Stimulated activated CD4-positive, alpha-beta T cell treated with anti-CD3 and anti-CD28 coated beads, Interleukin-2, amount 100 ng/mL, for 24 hours (primary cell): ENCODE measurements around the gene KAT7.
A peak's percentile ranks its signal among the peaks of the same experiment; 100 is the strongest.

Source experiments
- DNase-seq, 2 donors: peaks; one replicate each; pipeline ENCODE4 v3.0.0-alpha.2; 2020

The KAT7 gene

DNA sequence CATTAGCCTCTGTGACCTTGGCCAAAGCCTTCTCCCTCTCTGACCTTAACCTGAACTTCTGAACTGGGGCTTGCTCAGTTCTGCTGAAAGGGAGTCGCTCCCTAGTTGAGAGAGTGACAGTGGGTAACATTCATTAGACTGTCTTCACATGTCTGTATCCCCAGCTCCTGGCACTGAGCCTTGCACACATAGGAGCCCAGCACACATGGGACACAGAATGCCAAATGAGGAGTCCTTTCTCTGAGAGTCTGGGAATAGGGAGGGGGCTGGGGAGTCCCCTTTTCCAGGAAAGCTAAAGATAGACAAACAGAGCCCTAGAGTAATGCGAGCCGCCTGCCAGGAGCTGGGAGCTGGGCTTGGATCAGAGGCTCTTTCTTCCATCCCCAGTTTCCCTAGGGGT, 56.8 kb downstream of the KAT7 start:
- DNase-seq = no peak

DNA sequence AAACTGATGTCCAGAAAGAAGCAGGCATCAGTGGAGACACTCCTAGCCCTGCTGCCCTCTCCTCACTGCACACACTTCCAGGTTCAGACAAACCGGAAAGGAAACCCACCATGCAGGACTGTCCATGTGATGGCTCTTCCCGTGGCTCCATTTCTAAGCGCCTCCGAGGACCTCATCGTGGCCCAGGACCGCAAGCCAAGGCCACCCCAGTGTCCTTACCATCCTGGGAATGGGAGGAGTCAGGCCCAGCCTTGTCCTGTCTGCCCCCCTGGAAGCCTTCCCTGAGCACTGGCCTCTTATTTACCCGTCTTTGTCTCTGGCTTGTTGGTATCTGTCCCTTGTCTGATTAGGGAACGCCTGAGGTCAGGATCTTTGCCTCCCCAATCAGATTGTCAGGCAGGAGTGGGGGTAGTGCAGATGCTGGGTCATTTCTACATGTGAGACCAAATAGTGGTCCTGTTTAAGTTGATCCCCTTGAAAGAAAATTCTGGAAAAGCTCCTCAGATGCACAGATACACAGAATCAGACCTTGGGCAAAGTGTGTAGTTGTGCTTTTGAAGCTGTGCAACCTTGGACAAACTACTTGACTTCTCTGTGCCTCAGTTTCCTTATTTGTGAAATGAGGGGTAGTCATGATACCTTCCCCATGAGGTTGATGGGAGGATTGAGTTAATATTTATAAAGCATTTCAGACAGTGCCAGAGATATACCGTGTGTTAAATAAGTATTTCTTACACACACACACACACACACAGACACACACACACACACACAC, 58.6 kb downstream of the KAT7 start:
- DNase-seq = no peak

DNA sequence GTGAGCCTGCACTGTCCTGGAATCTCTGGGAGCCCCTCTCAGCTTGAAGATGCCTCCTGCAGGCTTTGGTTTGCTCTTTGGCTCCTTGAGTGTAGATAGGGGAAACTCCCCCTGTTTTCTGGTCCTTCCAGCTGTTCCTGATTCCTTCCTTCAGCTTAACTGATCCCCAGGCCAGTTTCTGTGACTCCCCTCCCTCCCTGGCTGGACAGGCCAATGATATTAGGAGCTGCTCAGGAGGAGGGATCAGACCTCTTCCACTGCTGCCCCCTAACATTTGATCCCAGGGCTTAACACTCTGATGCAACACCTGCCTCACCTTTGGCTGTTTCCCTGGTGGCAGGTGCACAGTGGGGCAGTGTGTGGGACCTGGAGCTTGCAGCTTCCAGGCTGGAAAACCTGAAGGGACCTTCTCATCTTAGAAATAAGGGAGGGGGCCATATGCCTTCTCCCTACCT, 59.6 kb downstream of the KAT7 start, which contains the start of gene TAC4:
Gene TAC4, minus strand, starts transcription at position 51 of the 455 bp plus-strand sequence. CDS start 52 bp downstream, outside the sequence.
- DNase-seq = no peak

DNA sequence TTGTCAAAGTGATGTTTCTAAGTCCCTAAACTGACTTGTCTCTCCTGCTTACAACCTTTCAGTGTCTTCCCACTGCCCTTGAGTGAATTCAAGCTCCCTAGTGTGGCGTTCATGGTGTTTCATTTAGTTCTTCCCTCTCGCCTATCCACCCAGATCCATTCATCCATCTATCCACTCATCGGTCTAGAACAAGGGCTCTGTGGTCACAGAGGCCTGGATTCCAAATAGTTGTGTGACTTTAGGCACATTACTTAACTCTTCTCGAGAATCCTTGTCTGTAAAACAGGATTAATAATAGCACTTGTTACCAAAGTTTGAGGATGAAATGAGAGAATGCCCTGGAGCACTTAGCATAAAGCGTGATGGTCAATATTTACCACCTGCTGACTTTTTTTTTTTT, 60.3 kb downstream of the KAT7 start:
- DNase-seq = no peak

DNA sequence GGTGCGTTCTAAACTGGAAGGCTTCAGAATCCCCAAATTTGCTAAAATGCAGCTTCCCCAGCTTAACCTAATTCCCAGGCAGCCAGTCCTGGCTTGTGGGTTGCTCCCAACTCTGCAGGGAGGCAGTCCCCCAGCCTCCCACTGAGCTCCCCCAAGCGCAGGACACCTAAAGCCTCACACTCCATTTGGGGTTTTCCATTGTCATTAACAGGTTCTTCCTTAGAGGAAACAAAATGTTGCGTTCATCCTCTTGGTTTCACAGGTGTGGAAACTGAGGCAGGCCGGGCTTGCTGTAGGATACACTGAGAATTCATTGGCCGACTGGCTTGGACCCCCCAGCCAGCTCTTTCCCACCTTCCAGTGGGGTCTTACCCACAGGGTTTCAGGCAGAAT, 61.7 kb downstream of the KAT7 start:
- DNase-seq = no peak

DNA sequence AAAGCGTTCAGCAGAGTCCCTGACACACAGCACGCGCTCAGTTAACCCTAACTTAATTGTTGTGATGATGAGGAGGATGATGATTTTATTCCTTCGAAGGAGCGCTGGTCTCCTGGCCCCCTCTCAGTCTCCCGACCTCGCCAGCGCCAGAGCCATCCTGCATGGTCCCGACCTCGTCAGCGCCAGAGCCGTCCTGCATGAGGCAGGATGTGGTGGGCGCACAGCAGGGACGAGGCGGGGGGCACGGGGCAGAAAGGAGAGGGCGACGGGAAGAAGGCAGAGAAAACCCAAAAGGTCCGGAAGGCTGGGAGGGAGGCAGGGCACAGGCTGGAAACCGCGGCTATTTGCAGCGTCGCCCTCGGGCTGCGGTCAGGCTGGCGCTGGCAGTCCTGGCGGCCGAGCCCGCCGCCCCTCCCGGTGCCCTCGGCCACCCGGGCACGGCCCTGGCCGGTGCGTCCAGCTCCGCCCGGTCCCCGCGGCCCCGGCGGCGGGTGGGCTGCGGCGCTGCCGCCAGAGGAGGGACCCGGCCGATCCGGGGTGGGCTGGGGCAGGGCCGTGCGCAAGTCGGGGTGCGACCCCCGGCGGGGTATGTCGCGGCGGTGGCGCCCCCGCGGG, 62.4 kb downstream of the KAT7 start:
- DNase-seq = peak in 1 of 2 donors; percentile 17

DNA sequence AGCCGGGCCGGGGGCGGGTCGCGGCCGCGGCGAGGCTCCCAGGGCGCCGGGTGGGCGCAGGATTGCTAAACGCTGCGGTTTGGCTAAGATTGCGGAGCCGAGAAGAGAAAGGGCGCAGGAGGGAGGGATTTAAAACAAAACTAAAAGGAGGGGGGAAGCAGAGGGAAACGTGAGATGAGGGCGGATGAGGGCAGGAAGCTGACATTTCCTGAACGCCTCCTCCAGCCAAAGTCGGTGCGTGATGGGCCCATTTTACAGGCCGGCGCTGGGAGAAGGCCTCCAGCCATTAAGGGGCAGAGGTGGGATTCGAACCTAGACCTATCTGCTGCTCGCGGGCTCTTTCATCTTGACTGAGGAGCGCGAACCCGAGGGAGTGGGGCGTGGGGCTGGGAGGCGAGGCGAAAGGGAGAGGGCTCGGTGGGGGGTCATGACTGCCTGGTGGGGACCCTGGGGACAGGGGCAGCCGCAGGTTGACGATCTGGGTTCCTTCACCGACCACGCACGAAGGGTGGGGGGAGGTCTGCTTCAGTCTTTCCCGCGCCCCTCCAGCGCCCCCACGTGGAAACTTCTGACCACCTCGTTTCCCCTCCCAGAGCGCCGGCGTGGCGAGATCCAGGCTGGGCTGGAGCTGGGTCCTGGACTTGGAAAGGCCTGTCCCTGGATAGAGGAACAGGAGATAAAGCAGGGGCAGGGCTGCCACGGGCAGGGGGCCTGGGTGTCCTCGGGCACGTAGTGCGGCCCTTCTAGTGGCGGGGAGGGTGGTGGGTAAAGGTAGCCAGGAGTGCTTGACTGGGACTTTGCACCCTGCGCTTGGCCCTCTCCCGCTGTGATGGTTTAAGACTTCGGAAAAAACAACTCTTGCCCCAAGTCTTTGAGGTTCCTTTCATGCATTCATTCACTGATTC, 63.2 kb downstream of the KAT7 start:
- peak; percentile 78 to 80 for DNase-seq

DNA sequence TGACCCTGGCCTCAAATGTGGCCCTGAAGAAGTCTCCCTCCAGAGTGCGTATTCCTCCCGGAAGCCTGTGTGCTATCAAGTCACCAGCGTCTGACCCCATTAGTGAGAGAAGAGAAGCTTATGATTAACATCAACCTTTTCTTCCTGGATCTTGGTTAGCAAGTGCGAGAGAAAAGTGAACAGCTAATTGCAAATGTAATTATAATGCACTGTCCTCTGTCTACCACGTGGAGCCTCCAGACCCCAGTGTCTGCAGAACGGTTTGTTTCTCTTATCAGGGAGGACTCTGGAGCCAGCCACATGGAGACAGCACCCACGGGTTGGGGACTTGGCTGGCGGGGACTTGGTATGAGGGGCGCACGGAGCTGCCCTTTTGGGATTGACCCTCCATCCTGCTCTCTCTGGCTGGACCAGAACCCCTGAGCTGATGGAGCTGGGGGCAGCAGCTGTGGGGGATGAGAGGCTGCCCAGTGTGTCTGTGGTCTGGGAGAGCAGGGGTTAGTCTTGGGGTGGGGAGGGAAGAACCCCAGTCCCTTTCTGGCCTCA, 65.1 kb downstream of the KAT7 start:
- DNase-seq = no peak

DNA sequence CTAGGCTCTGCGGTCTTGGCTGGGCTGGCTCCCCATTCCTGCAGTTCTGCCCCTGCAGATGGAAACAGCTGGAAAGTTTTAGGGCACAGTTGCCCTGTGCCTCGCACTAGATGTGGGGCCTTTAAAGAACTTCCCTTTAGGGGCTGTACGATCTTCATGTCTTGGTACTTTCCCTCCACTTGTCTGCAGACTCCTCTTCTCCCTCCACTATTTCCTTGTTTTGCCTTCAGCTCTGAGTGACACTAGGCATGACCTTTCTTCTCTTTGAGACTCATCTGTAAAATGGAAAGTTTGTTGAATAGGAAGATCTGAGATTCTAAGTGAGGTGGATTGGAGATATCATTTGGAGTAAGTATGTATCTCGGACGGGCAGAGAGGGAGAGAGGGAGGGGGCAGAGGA, 65.6 kb downstream of the KAT7 start:
- no peak for DNase-seq

DNA sequence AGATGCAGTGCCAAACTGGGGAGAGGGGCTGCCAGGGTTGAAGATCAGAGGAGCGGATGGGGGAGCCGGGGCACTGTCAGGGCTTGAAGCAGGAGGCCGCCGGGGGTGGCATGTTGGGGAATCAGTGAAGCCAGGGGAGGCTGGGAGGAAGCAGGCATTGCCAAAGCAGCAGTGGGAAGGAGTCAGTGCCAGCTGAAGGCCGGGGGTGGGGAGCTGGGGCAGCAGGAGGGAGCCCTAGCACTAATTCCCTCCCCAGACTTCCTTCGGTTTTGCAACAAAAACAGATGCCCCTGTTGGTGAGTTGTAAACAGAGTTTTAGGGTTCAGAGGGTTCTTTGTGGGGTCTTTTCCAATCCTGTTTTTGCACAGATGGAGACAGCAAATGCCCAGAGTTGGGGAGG, 70.3 kb downstream of the KAT7 start:
- no peak for DNase-seq

DNA sequence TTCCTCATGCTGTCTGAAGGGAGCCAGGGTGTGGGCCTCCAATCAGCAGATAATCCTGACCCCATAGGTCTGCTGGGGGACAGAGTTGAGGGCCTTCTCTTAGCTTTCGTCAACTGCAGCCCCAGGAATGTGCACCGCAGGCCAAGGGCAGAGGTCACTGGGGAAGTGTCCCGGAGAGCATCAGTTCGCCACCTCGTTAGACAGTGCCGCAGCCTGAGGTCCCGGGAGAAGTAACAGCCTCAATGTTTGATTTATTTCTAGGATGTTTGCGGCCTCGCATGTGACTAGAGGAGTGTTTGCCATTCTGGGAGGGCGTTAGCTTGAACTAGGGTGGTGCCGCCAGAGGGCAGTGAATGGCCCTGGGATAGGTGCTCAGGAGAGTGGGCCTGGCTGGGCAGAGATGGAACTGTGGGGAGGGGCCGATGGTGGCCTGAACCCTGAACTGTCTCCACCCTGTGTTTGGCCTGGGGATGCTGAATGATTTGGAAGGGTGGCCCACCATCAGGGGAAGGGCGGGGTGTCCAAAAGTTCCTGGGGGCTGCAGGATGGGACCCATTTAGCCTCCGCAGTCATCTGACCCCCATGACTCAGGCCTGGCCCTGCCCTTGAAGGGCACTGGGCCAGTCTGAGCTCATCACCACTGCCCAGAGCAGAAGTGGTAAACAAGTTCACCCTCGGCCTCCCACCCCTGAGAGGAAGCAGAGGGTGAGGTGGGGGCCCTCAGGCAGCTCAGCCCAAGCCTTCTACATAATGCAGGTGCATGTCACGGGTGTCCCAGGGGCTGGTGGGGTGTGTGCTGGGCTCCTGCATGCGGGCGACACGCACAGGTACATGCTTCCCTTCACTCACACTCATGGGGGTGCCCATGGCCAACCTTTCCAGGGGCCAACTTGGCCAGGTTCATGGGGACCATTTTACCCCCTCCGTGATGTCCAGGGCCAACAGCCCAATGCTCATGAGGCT, 71.8 kb downstream of the KAT7 start:
- DNase-seq = no peak

DNA sequence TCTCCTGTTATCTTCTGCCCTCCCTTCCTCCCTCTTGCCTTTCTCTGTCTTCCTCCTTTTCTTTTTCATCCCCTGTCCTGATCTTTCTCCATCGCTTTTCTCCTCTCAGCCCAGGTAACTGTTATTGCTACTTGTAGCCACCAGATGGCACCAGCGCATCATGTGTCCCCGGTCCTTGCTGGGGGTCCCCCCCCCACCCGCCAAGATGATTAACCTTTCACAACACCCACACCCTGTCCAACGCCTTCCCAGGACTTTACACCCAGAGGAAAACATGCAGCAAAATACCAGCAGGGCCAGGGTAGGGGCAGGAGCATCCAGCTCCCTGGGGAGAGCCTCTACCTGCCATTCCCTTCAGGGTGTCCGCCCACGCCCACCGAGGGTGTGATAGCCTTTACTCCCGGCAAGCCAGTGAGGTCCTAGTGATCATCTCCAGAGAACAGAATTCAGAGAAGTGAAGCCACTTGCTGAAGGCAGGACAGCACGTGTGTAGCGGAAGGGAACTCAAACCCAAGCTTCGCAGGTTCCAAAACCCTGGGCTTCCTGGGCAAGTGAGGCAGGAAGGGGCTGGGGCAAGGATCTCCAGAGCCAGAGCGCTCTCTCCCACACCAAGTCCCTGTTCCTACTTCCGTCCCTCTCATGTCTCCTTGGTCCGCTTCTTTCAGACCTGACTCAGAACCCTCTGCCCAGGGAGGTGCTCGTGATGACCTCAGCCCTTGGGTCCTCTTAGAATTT, 72.8 kb downstream of the KAT7 start:
- DNase-seq = peak; percentile 62 to 63

DNA sequence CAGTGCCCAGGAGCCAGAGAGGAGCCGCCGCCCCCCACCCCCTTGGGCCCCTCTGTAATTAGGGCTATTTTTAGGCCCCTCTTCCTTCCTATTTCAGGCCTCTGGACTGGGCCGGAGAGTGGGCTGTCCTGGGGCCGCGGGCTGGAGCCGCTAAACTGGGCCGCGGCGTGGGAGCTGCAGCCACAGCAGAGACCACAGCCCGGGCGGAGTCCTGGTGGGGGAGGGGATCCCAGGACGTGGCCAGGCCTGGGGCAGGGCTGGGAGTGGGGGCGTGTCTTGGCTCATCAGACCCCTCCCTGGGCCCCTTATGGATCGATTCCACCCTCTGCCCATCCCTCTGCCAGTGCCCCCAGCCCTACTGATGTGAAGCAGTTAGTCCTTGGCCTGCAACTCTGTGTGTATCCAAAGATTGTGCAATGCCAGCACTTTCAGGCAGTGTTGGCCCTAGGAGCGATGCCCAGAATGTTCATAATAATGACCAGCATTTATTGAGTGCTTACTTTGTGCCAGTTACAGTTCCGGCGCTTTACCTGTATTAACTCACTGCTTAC, 74.4 kb downstream of the KAT7 start:
- no peak for DNase-seq

DNA sequence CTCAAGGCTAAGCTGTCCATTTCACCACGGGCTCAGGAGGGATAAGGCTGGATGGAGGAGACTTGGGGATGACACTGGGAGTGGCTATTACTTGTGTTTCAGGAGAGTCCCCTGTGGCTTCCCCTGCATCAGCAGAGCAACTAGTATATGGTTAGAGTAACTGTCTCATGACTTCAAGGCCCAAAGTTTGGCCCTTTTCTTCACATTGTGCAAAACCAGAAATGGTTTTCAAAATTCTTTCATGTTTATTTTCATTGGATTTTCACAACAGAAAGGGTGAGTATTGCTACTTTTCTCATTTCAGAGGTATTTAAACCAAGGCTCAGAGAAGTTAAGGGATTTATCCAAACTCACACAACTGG, 77.5 kb downstream of the KAT7 start:
- DNase-seq = no peak

DNA sequence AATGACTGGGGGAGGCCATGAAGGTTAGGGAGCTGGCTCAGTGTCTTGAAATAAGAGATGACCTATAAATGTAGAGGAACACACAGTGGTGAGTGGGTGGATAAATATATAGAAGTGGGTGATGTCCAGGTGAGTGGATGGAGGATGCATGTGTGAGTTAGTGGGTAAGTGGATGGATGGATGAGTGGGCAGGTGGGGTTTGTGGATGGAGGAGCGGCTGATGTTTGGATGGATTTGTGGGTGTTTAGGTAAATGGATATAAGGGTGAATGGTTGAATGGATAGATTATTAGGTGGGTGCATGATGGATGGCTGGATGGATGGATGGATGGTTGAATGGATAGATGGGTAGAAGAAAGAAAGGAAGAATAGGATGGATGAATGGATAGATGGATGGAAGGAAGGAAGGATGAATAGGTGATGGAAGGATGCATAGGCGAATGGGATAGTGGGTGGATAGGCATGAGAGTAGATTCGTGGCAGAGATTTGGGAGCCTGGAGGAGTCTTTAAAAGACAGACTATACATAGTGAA, 78.5 kb downstream of the KAT7 start:
- no peak for DNase-seq

DNA sequence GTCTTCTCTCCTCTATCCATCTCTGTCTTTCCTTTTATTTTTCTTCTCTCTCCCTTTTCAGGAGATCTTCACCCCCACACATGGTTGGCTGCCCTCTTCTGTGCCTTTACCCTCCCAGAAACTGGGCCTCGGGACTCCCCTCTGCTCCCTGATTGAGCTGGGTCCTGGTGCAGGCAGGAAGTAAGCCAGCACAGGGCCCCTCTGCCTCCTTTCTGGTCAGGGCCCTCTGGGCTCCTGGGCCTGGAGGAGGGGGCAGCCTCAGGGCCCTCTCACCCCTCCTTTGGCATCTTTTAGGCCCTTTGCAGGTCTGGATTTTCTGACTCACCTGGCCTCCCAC, 80.5 kb downstream of the KAT7 start:
- no peak for DNase-seq

DNA sequence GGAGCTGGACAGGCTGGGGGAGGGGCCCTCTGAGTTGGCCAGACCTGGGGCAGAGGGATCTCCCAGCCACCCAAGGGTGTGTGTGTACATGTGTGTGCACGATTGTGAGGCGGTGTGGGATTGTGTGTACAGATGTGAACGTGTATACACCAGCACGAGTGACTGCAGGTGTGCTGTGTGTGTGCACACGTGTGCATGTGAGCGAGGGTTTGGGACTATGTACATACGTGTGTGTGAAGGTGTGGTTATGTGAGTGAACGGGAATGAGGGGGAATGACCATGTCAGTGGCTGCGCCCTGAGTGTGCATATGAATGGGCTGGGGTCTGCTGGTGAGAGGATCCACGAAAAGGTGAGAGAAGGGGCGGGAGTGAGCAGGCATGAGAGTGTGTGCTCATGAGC, 81.8 kb downstream of the KAT7 start:
- no peak for DNase-seq

DNA sequence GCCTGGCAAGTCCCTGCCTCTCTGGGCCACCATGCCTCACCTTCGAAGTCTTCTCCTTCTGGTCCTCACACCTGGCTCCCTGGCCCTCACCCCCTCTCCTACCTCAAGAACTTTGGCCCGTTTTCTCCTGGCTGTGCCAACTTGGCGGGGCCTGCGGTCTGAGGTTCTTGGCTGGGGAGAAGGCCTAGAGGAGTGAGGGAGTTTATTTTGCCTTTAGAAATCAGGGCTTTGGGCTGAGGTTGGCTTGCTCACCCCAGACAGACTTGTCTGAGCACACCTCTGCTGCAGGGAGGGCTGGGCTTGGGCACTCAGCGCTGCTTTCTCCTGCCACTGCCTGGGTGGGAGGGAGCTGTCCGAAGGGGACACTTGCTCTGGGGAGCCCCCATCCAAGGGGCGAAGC, 82.7 kb downstream of the KAT7 start:
- no peak for DNase-seq

DNA sequence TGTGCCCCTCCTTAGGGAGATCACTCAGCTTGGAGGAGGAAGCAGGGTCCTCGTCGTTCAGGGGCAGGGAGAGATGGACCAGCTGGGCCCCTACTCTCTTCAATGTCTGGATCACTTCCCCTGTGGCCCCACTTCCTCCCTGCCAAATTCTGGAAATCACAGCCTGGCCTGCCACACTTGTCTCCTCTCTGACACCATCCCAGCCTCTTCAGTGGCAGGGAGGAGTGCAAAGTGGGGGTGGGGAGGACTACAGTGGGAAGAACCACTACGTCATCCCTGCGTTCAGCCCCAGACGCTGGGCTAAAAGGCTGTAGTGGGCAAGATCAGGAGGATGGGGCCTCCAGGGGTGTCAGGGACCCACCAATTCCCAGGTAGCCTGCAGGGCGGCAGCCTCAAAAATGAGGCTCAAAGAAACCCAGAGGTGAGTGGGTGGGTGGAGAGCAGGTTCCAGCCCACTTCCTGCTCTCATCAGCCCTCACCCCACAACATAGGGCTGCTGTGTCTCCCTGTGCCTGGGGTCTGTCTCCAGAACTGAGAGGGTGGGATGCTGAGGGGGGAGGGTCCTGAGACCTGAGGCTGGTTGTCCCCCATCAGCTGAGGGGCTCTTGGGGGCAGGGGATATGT, 84.4 kb downstream of the KAT7 start:
- DNase-seq = peak in 1 of 2 donors; percentile 24

DNA sequence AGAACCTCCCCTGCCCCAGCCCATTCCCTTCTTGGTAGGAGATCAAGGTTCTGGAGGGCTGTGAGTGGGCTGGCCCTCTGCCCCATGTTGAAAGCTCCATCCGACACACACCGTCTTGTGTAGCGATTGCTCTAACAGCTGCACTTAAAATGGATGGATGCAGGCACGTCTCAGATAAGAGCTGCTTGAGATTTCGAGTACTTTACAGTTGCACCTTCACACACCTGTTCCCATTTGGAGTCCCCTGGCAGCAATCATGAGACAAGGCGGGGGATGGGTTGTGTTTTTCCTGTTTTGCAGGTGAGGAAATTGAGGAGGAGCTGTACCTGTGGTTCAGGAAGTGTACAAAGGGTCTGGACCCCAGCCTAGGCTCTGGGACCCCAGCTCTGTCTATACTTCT, 85.0 kb downstream of the KAT7 start:
- no peak for DNase-seq
